Cardiac fibroblast (primary cell): Measurements from ENCODE around the gene WDR20.
"Not testable (repeated sequence)": the region's sequence is repeated elsewhere in the genome, so short reads cannot be mapped to it uniquely, and the experiment has no call there.

Experiments used
- DNase-seq, 2 donors: peaks; one replicate each; pipeline versions ENCODE4 v3.0.0 to v3.0.0-alpha.2; 2010; ENCODE audit warnings: low read depth in 2 of 2
- H3K4me3 ChIP-seq, 2 donors: replicated peaks in 1 of 2; 1 replicate in 1 of 2; 2 replicates in 1 of 2; pipeline ENCODE4 v1.5.1; 2011; ENCODE audit warnings: low read depth in 2 of 2, low read length in 2 of 2, mild to moderate bottlenecking in 2 of 2, moderate library complexity in 1 of 2
- TF ChIP-seq, protein P1 (sequence below): IDR thresholded peaks from one replicate; pipeline ENCODE4 v1.5.1; 2011; ENCODE audit warnings: low read depth, mild to moderate bottlenecking, low read length, inconsistent platforms

Gene WDR20

DNA sequence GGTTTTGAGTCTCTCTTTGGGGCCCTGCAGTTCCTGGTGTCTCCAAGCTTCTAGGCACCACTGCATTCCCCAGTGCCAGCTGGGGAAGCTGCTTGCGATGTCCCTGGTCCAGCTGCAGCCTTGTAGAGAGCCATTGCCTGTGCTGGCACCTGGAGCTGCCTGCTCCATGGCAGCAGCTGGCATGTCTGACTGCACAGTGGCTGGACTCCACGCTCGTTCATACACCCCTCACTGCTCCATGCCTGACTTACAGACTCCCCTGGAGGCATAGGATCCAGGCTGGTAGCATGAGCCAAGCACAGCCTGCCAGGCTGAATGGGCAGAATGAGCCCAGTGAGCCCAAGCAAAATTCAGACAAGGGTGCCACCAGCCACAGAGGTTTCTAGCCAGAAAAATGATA is 21.8 kb upstream of the WDR20 start:
- DNase-seq, result no peak
- TF ChIP-seq, protein P1, sequence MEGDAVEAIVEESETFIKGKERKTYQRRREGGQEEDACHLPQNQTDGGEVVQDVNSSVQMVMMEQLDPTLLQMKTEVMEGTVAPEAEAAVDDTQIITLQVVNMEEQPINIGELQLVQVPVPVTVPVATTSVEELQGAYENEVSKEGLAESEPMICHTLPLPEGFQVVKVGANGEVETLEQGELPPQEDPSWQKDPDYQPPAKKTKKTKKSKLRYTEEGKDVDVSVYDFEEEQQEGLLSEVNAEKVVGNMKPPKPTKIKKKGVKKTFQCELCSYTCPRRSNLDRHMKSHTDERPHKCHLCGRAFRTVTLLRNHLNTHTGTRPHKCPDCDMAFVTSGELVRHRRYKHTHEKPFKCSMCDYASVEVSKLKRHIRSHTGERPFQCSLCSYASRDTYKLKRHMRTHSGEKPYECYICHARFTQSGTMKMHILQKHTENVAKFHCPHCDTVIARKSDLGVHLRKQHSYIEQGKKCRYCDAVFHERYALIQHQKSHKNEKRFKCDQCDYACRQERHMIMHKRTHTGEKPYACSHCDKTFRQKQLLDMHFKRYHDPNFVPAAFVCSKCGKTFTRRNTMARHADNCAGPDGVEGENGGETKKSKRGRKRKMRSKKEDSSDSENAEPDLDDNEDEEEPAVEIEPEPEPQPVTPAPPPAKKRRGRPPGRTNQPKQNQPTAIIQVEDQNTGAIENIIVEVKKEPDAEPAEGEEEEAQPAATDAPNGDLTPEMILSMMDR, result no peak
- no peak overlapping the region for H3K4me3 ChIP-seq

DNA sequence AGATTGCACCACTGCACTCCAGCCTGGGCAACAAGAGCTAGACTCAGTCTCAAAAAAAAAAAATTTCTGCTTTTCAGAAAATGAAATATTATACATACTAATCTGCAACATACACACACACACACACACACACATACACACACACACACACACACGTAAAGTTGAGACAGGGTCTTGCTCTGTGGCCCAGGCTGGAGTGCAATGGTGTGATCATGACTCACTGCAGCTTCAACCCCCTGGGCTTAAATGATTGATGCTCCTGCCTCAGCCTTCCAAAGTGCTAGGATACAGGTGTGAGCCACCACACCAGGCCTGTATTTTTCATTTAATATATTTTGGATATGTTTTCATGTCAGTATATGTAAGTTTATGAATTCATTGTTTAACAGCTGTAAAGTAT is 18.8 kb upstream of the WDR20 start:
- DNase-seq, result no peak
- TF ChIP-seq, protein P1, result no peak
- no peak overlapping the region for H3K4me3 ChIP-seq

DNA sequence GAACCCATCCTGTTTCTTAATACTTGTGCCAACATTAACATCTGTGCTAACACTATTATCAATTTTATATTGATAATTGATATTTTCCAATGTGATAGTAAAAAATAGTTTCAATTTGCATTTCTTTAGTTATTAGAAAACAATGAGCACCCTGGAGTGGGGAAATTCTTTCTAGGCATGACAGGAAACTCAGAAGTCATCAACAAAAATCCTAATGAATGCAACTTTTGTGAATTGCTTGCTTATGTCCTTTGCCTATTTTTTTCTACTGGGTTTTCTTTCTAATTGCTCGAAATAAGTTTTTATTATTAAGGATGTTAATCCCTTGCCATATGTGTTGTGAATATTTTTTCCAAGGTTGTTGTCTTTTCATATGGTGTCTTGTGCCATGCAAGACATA is 18.1 kb upstream of the WDR20 start:
- DNase-seq, result no peak
- TF ChIP-seq, protein P1, result no peak
- H3K4me3 ChIP-seq, result no peak overlapping the region

DNA sequence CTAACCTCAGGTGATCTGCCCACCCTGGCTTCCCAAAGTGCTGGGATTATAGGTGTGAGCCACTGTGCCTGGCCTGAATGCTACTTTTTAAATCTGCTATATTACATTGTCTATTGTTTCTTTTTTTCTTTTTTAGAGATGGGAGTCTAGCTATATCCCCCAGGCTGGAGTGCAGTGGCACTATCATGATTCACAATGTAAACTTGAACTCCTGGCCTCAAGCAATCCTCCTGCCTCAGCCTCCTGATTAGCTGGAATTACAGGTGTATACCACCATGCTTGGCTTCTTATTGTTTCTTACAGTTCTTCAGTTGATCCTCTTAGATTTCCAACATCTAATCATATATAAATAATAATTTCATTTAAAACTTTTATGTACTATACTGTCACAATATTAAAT is 15.3 kb upstream of the WDR20 start:
- no peak for DNase-seq
- H3K4me3 ChIP-seq, result no peak overlapping the region
- TF ChIP-seq, protein P1, result no peak

- TF ChIP-seq, protein P1, result no peak
- H3K4me3 ChIP-seq, result no peak overlapping the region
- no peak for DNase-seq
Measured at GRCh38 chr14:102125546-102125945, 14.2 kb upstream of the WDR20 start.

- no peak overlapping the region for H3K4me3 ChIP-seq
- TF ChIP-seq, protein P1, result no peak
- no peak for DNase-seq
Measured at GRCh38 chr14:102126807-102127455, 12.8 kb upstream of the WDR20 start.

GRCh38 chr14:102131741-102132140 is 8.0 kb upstream of the WDR20 start:
- TF ChIP-seq, protein P1, result no peak
- DNase-seq, result no peak
- no peak overlapping the region for H3K4me3 ChIP-seq

GRCh38 chr14:102134021-102134420 is 5.7 kb upstream of the WDR20 start:
- not testable (repeated sequence) for DNase-seq, H3K4me3 ChIP-seq

DNA sequence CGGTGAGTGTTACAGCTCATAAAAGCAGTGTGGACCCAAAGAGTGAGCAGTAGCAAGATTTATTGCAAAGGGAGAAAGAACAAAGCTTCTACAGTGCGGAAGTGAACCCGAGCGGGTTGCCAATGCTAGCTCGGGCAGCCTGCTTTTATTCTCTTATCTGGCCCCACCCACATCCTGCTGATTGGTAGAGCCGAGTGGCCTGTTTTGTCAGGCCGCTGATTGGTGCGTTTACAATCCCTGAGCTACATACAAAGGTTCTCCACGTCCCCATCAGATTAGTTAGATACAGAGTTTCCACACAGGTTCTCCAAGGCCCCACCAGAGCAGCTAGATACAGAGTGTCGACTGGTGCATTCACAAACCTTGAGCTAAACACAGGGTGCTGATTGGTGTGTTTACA is 5.0 kb upstream of the WDR20 start:
- DNase-seq, H3K4me3 ChIP-seq: not testable (repeated sequence)

- not testable (repeated sequence) for H3K4me3 ChIP-seq, DNase-seq
Measured at GRCh38 chr14:102135456-102135855, 4.2 kb upstream of the WDR20 start.
